Stimulated activated CD8-positive, alpha-beta memory T cell treated with anti-CD3 and anti-CD28 coated beads, Interleukin-12 subunit alpha, Interleukin-12 subunit beta, amount 100 ng/mL, for 24 hours (primary cell): ENCODE data around the gene SEMA3E.

Experiments used
- DNase-seq: peaks from one replicate; pipeline ENCODE4 v3.0.0-alpha.2; 2020; ENCODE audit errors: extremely low read depth

The SEMA3E gene

GRCh38 chr7:83355143-83355542 is 293.8 kb downstream of the SEMA3E start:
- DNase-seq: no peak

- no peak for DNase-seq
Observed at GRCh38 chr7:83347945-83348444, 300.9 kb downstream of the SEMA3E start.

- no peak for DNase-seq
Observed at GRCh38 chr7:83339907-83340306, 309.0 kb downstream of the SEMA3E start.

- DNase-seq: no peak
Observed at GRCh38 chr7:83338277-83338950, 310.5 kb downstream of the SEMA3E start.

- DNase-seq: no peak
Observed at GRCh38 chr7:83337050-83337449, 311.9 kb downstream of the SEMA3E start.

GRCh38 chr7:83326223-83326622 is 322.7 kb downstream of the SEMA3E start:
- DNase-seq: no peak

GRCh38 chr7:83325083-83325482 is 323.9 kb downstream of the SEMA3E start:
- no peak for DNase-seq

- no peak for DNase-seq
Observed at GRCh38 chr7:83324596-83324995, 324.3 kb downstream of the SEMA3E start.

- DNase-seq: no peak
Observed at GRCh38 chr7:83321011-83321410, 327.9 kb downstream of the SEMA3E start.

GRCh38 chr7:83313931-83314330 is 335.0 kb downstream of the SEMA3E start:
- DNase-seq: no peak
